Fibroblast of lung (primary cell): ENCODE data around the gene ASTL. TPM values are rescaled to one million over a fixed set of nuclear protein-coding genes. Genes with fewer than 3 reads are reported as not detected.
A peak's percentile ranks its signal among the peaks of the same experiment; 100 is the strongest.

Experiments used
- DNase-seq, 2 donors: peaks; one replicate each; pipeline versions ENCODE4 v3.0.0 to v3.0.0-alpha.2; 2010; ENCODE audit warnings: low read depth in 2 of 2
- H2AFZ ChIP-seq: 2 replicates; pipeline ENCODE4 v1.5.1; 2012; ENCODE audit warnings: low read length, control low read depth, inconsistent platforms
- H3K27ac ChIP-seq: 2 replicates; pipeline ENCODE4 v1.5.1; 2011; ENCODE audit warnings: low read length, control low read depth; ENCODE audit not compliant: insufficient read depth
- H3K27me3 ChIP-seq: 2 replicates; pipeline ENCODE4 v1.5.1; 2011; ENCODE audit warnings: mild to moderate bottlenecking, low read length; ENCODE audit not compliant: control insufficient read depth, insufficient read depth
- H3K36me3 ChIP-seq: 2 replicates; pipeline ENCODE4 v1.5.1; 2011; ENCODE audit warnings: low read length; ENCODE audit not compliant: control insufficient read depth, insufficient read depth
- H3K4me1 ChIP-seq: 2 replicates; pipeline ENCODE4 v1.5.1; 2011; ENCODE audit warnings: low read length; ENCODE audit not compliant: control insufficient read depth, insufficient read depth; ENCODE audit errors: extremely low read depth
- H3K4me2 ChIP-seq: 2 replicates; pipeline ENCODE4 v1.5.1; 2011; ENCODE audit warnings: low read length, control low read depth; ENCODE audit not compliant: insufficient read depth; ENCODE audit errors: extremely low read depth
- H3K4me3 ChIP-seq, 4 experiments: fragments of 200-600 bp in 1 of 4; sonication (generic) in 1 of 4; replicated peaks in 1 of 4; 2 replicates each; pipeline ENCODE4 v1.5.1; 2011 to 2016; ENCODE audit warnings: low read length in 4 of 4, low read depth in 3 of 4, mild to moderate bottlenecking in 3 of 4, control low read depth in 2 of 4, inconsistent platforms in 1 of 4, mixed read lengths in 1 of 4; ENCODE audit not compliant: insufficient read depth in 1 of 4; ENCODE audit errors: control extremely low read depth in 1 of 4
- H3K79me2 ChIP-seq: 2 replicates; pipeline ENCODE4 v1.5.1; 2012; ENCODE audit warnings: mild to moderate bottlenecking, low read length, inconsistent platforms; ENCODE audit not compliant: control insufficient read depth, insufficient read depth
- H3K9ac ChIP-seq: 2 replicates; pipeline ENCODE4 v1.5.1; 2011; ENCODE audit warnings: mild to moderate bottlenecking, low read length, control low read depth; ENCODE audit not compliant: insufficient read depth
- H3K9me3 ChIP-seq: 2 replicates; pipeline ENCODE4 v1.5.1; 2012; ENCODE audit warnings: low read depth, low read length; ENCODE audit not compliant: control insufficient read depth, insufficient read depth
- H4K20me1 ChIP-seq: 2 replicates; pipeline ENCODE4 v1.5.1; 2011; ENCODE audit warnings: low read length; ENCODE audit not compliant: control insufficient read depth, insufficient read depth; ENCODE audit errors: extremely low read depth
- CTCF ChIP-seq, 2 donors: IDR thresholded peaks in 1 of 2; conservative IDR thresholded peaks in 1 of 2; 1 replicate in 1 of 2; 2 replicates in 1 of 2; pipeline ENCODE4 v1.5.1; 2011 to 2012; ENCODE audit warnings: low read length in 2 of 2, control low read depth in 1 of 2, inconsistent platforms in 1 of 2, low read depth in 1 of 2, mild to moderate bottlenecking in 1 of 2
- EZH2 ChIP-seq: IDR thresholded peaks from 2 replicates; pipeline ENCODE4 v1.5.1; 2012; ENCODE audit warnings: low read length, control low read depth, mild to moderate bottlenecking; ENCODE audit errors: missing control alignments
- polyA plus RNA-seq, 2 donors: library from polyadenylated mRNA; depleted of rRNA in 1 of 2; stranded (reverse) in 1 of 2; unstranded in 1 of 2; fragments of >200 nt; gene quantifications; 2 replicates each; pipeline ENCODE4 v1.2.1, GENCODE V29; 2011 to 2012; ENCODE audit warnings: missing spikeins in 1 of 2
- total RNA-seq: library from RNA; depleted of rRNA; stranded (reverse); fragments of >200 nt; gene quantifications from 2 replicates; pipeline ENCODE4 v1.2.1, GENCODE V29; 2014

Gene ASTL
- total and polyA plus RNA-seq, 2 donors (not counting 1 experiment from before 2014, with no cell fraction given), result not detected

GRCh38 chr2:96117701-96118588 lies 20.4 kb downstream of the ASTL start:
- H2AFZ ChIP-seq, result no peak overlapping the region
- H3K4me1 ChIP-seq, result no peaks in the 10 kb centered on the region
- peaks cover 41% of the 10 kb centered on the region for H3K27me3 ChIP-seq
- no peak overlapping the region for H3K9ac ChIP-seq
- no peaks in the 10 kb centered on the region for H3K9me3 ChIP-seq
- no peak overlapping the region for H3K4me2 ChIP-seq
- TF ChIP-seq CTCF (conservative IDR thresholded peaks at IDR 0.05 in 1 of 2, IDR thresholded peaks at IDR 0.05 in 1 of 2; ENCODE audit: low read depth in 1 of 2, low read length in 2 of 2) (no peak), EZH2 (no peak)
- no peak for DNase-seq
- no peaks in the 10 kb centered on the region for H4K20me1 ChIP-seq
- no peaks in the 10 kb centered on the region for H3K79me2 ChIP-seq
- H3K4me3 ChIP-seq, result no peak overlapping the region
- no peaks in the 10 kb centered on the region for H3K36me3 ChIP-seq
- no peak overlapping the region for H3K27ac ChIP-seq

- no peak overlapping the region for H2AFZ ChIP-seq
- peak; percentile 21 to 44 for TF ChIP-seq CTCF (conservative IDR thresholded peaks at IDR 0.05 in 1 of 2, IDR thresholded peaks at IDR 0.05 in 1 of 2; ENCODE audit: low read depth in 1 of 2, low read length in 2 of 2)
- TF ChIP-seq EZH2, result peak; percentile 54
- no peaks in the 10 kb centered on the region for H3K79me2 ChIP-seq
- no peaks in the 10 kb centered on the region for H3K4me1 ChIP-seq
- no peak overlapping the region for H3K27ac ChIP-seq
- DNase-seq, result no peak
- no peak overlapping the region for H3K4me3 ChIP-seq
- no peaks in the 10 kb centered on the region for H3K36me3 ChIP-seq
- no peak overlapping the region for H3K4me2 ChIP-seq
- no peak overlapping the region for H3K9ac ChIP-seq
- no peaks in the 10 kb centered on the region for H4K20me1 ChIP-seq
- peaks cover 40% of the 10 kb centered on the region for H3K27me3 ChIP-seq
- H3K9me3 ChIP-seq, result no peaks in the 10 kb centered on the region
Measured at GRCh38 chr2:96116879-96117533, 21.3 kb downstream of the ASTL start.

GRCh38 chr2:96116424-96116878 lies 21.9 kb downstream of the ASTL start, which contains the start of gene ADRA2B:
TSS of gene ADRA2B (minus strand) at chr2:96116571. CDS start at chr2:96116149, 422 bp downstream.
- TF ChIP-seq EZH2 (no peak), CTCF (conservative IDR thresholded peaks at IDR 0.05 in 1 of 2, IDR thresholded peaks at IDR 0.05 in 1 of 2; ENCODE audit: low read depth in 1 of 2, low read length in 2 of 2) (no peak)

More at GRCh38 chr2:96116424-96116878, 21.9 kb downstream of the ASTL start, which contains the start of gene ADRA2B:
- no peak within 1 kb of the TSS for H3K4me3 ChIP-seq
- H3K36me3 ChIP-seq, result no peaks in the 10 kb centered on the region
- no peak within 1 kb of the TSS for H2AFZ ChIP-seq
- H3K4me2 ChIP-seq, result no peak within 1 kb of the TSS
- peaks cover 36% of the 10 kb centered on the region for H3K27me3 ChIP-seq
- H3K9ac ChIP-seq, result no peak within 1 kb of the TSS
- no peak within 1 kb of the TSS for H3K27ac ChIP-seq
- H3K79me2 ChIP-seq, result no peaks in the 10 kb centered on the region
- DNase-seq, result peak in 1 of 2 donors; percentile 19
- no peaks in the 10 kb centered on the region for H4K20me1 ChIP-seq
- H3K9me3 ChIP-seq, result no peaks in the 10 kb centered on the region
- H3K4me1 ChIP-seq, result no peaks in the 10 kb centered on the region
